ENCODE measurements around the gene MAP1LC3B. TPM values are rescaled to one million over a fixed set of nuclear protein-coding genes. Genes with fewer than 3 reads are reported as not detected.

The MAP1LC3B gene
- total RNA-seq, 2 donors from 2014 or later: 57.3 to 69.1 TPM

DNA sequence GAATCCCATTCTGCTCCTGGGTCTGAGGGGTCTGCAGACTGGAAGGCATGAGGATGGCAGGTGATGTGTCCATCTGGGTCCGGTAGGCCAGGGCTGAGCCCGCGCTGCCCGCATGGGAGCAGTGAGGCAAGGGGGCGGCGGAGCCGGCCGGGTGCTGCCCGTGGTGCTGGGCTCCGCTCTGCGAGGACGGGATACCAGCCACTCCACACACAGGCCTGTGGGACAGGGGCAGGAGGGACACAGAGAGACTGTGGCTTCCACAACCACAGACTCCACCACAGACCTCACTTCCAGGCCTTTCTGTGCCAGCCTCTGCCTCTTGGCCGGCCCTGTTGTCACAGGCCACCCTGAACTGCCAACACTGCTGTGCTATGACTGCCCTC lies 25.4 kb downstream of the MAP1LC3B start:
- no peak for ATAC-seq (replicated peaks)
- H3K27me3 Mint-ChIP-seq: no peaks in the 10 kb centered on the region
- peaks cover 50% of the 10 kb centered on the region for H3K36me3 Mint-ChIP-seq (ENCODE audit: low read depth)
- H3K4me3 Mint-ChIP-seq: no peak overlapping the region
- no peak overlapping the region for H3K27ac Mint-ChIP-seq
- H3K4me1 Mint-ChIP-seq: no peaks in the 10 kb centered on the region
- no peaks in the 10 kb centered on the region for H3K9me3 Mint-ChIP-seq

- H3K4me3 Mint-ChIP-seq: no peak overlapping the region
- H3K27ac Mint-ChIP-seq: no peak overlapping the region
- no peaks in the 10 kb centered on the region for H3K9me3 Mint-ChIP-seq
- no peaks in the 10 kb centered on the region for H3K4me1 Mint-ChIP-seq
- ATAC-seq (replicated peaks): no peak
- H3K36me3 Mint-ChIP-seq (ENCODE audit: low read depth): peaks cover 50% of the 10 kb centered on the region
- H3K27me3 Mint-ChIP-seq: no peaks in the 10 kb centered on the region
Observed at GRCh38 chr16:87418216-87418615, 26.1 kb downstream of the MAP1LC3B start.

DNA sequence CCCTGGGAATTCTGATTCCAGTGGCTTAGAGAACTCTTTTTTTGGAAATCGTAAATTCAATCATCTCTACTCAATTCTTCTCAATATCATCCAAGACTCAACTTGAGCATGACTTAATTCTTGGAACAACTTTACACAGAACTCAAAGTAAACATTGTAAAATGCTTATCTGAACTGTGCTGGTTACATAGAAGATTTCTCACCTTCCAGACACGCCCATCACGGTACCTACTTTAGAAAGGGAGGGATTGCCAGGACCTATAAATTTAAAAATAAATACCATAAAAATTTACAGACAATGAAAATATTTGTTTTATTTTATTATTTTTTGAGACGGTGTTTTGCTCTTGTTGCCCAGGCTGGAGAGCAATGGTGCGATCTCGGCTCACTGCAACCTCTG lies 26.5 kb downstream of the MAP1LC3B start:
- H3K36me3 Mint-ChIP-seq (ENCODE audit: low read depth): peaks cover 49% of the 10 kb centered on the region
- no peaks in the 10 kb centered on the region for H3K4me1 Mint-ChIP-seq
- H3K4me3 Mint-ChIP-seq: no peak overlapping the region
- H3K27ac Mint-ChIP-seq: no peak overlapping the region
- no peaks in the 10 kb centered on the region for H3K9me3 Mint-ChIP-seq
- H3K27me3 Mint-ChIP-seq: no peaks in the 10 kb centered on the region
- ATAC-seq (replicated peaks): no peak

DNA sequence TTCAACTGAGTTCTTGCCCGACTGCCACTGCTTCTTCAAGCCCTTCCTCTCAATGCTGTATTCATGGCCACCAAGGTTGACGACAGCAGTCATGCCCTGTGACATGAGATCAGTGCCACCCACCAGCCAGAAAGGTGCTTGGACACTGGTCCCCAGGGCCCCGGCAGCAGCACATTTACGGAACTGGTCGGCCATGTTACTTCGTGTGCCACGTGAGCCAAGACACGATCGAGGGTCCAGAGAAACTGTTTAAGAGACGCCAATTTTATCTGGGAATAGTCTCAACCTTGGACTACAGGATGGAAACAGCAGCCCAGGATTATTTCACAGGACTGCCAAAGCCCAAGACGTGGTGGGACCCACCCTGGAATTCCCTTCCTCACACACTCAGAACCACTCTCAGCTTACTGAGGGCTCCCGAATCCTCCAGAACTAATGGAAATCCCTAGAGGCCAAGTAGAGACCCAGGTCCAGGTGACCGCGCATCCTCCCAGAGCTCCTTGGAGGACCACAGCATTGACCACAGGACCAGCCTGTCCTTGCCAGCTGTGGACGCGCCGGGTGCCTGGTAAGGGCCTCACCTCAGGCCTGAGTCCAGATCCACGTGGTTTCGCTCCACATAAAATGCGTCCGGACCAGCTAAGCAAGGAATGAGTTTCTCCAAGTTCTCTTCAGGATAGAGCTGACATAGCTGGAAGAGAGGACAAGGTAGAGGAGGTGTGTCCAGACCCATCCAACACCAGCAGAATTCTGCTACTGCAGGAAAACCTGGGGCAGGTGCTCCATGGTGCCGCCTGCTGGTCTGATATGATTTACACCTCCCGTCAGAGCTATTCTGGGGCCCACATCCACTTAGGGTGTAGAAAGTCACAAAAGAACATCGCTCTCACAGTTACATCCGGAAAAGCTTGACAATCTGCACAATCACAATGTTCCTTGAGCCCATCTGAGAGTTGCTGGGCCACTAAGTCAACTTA lies 28.2 kb downstream of the MAP1LC3B start:
- H3K27ac Mint-ChIP-seq: no peak overlapping the region
- H3K9me3 Mint-ChIP-seq: no peaks in the 10 kb centered on the region
- no peaks in the 10 kb centered on the region for H3K27me3 Mint-ChIP-seq
- peaks cover 54% of the 10 kb centered on the region for H3K36me3 Mint-ChIP-seq (ENCODE audit: low read depth)
- no peak for ATAC-seq (replicated peaks)
- H3K4me3 Mint-ChIP-seq: no peak overlapping the region
- no peaks in the 10 kb centered on the region for H3K4me1 Mint-ChIP-seq

DNA sequence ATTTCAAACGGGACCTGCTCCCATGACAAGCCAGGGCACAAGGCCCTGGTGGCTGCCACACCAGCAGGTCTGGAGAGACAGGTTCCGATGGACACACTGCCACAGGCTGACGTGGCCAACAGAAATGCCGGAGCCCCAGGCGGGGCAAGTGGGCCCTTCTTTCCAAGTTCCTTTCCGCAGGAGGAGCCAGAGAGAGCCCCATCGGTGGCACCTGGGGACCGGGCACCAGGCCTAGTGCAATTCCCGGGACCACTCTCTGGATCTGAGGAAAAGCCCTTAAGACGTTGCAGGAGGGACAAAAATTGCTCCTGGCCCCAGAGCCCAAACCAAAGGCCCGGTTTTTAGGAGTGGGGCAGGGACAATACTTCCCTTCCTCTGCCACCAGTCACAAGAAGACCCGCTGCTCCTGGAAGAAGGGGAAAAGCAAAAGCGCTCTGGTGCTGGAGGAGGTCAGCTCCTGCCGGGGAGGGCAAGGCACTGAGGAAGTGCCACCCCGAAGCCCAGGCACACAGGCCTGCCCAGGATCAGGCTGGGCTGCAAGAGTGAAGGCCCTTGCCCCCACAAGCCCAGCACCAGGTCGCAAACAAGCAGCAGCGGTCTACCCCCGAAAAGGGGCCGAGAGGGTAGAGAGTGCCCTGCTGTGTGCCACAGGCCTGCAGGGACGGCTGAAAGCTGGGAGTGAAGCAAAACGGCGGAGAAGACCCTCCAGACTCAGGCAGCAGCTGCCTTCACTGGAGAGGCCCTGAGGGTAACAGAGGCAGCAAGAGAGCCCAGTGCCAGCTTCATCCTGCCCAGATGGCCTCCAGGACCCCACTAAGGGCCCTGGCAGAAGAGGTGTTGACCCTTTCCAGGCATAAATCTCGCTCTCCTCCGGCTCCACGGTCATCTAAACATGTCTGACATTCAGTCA lies 29.1 kb downstream of the MAP1LC3B start:
- Mint-ChIP-seq H3K4me3 (no peak overlapping the region), H3K4me1 (peaks cover 6% of the 10 kb centered on the region), H3K9me3 (no peaks in the 10 kb centered on the region), H3K27me3 (no peaks in the 10 kb centered on the region), H3K27ac (no peak overlapping the region), H3K36me3 (ENCODE audit: low read depth) (peaks cover 47% of the 10 kb centered on the region)
- no peak for ATAC-seq (replicated peaks)

DNA sequence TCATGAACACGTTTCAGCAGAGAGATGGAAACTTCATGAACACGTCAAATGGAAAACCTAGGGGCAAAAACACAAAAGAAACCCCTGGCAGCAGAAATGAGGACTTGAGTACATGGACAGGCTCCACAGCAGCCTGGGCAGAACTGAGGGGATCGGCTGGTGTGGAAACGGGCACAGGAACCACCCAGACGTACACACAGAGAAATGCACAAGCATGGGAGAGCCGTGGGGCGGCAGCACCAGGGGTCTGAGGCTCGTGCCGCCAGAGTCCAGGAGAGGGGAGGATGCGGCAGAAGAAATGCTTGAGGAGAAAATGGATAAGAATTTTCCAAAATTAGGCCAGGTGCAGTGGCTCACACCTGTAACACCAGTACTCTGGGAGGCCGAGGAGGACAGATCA lies 30.0 kb downstream of the MAP1LC3B start:
- H3K4me1 Mint-ChIP-seq: peaks cover 6% of the 10 kb centered on the region
- H3K27ac Mint-ChIP-seq: no peak overlapping the region
- H3K27me3 Mint-ChIP-seq: no peaks in the 10 kb centered on the region
- ATAC-seq (replicated peaks): no peak
- H3K4me3 Mint-ChIP-seq: no peak overlapping the region
- peaks cover 47% of the 10 kb centered on the region for H3K36me3 Mint-ChIP-seq (ENCODE audit: low read depth)
- no peaks in the 10 kb centered on the region for H3K9me3 Mint-ChIP-seq

DNA sequence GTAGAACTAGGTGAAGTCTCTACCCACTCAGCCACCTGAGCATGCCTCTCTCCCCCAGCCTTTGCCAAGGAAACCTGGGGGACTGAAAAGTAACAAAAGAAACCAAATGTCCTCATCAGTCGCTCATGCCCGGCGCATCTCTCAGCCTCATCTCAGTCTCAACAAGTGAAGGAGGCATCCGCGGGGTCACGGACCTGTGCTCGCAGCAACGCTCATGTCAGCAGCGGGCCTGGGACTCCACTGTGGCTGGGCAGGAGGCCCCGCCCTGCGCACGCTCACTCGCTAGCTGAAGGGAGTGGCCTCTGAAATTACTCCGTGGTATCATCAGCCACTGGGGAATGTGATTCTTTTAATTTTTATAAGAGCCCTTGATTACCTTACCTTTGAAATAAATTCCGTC lies 31.3 kb downstream of the MAP1LC3B start:
- ATAC-seq (replicated peaks): no peak
- Mint-ChIP-seq H3K27me3 (no peaks in the 10 kb centered on the region), H3K4me3 (no peak overlapping the region), H3K27ac (no peak overlapping the region), H3K36me3 (ENCODE audit: low read depth) (peaks cover 44% of the 10 kb centered on the region), H3K9me3 (no peaks in the 10 kb centered on the region), H3K4me1 (peaks cover 6% of the 10 kb centered on the region)

GRCh38 chr16:87424266-87424665 lies 32.1 kb downstream of the MAP1LC3B start:
- Mint-ChIP-seq H3K4me3 (no peak overlapping the region), H3K4me1 (peaks cover 6% of the 10 kb centered on the region), H3K27me3 (no peaks in the 10 kb centered on the region), H3K9me3 (no peaks in the 10 kb centered on the region), H3K27ac (no peak overlapping the region), H3K36me3 (ENCODE audit: low read depth) (peaks cover 42% of the 10 kb centered on the region)
- no peak for ATAC-seq (replicated peaks)

DNA sequence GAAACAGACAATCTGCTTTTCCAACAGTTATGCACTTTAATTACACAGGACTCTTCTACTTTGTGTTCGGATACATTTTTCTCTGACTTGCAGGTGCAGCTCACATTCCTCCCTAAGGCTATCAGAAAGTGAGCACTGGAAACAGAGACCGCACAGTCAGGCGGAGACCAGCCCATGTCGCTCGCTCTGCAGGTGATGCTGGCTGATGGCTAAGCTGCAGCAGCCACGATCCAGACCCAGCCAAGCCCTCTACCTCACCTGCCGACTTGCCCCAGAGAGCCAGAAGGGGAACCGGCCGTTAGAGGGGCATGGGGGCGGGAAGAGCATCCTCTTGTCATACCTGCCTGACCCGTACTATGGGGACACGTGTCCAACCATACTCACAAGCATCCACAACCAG lies 33.8 kb downstream of the MAP1LC3B start:
- no peak for ATAC-seq (replicated peaks)
- H3K4me1 Mint-ChIP-seq: peaks cover 6% of the 10 kb centered on the region
- H3K9me3 Mint-ChIP-seq: no peaks in the 10 kb centered on the region
- H3K36me3 Mint-ChIP-seq (ENCODE audit: low read depth): peaks cover 38% of the 10 kb centered on the region
- H3K4me3 Mint-ChIP-seq: no peak overlapping the region
- no peaks in the 10 kb centered on the region for H3K27me3 Mint-ChIP-seq
- H3K27ac Mint-ChIP-seq: no peak overlapping the region

DNA sequence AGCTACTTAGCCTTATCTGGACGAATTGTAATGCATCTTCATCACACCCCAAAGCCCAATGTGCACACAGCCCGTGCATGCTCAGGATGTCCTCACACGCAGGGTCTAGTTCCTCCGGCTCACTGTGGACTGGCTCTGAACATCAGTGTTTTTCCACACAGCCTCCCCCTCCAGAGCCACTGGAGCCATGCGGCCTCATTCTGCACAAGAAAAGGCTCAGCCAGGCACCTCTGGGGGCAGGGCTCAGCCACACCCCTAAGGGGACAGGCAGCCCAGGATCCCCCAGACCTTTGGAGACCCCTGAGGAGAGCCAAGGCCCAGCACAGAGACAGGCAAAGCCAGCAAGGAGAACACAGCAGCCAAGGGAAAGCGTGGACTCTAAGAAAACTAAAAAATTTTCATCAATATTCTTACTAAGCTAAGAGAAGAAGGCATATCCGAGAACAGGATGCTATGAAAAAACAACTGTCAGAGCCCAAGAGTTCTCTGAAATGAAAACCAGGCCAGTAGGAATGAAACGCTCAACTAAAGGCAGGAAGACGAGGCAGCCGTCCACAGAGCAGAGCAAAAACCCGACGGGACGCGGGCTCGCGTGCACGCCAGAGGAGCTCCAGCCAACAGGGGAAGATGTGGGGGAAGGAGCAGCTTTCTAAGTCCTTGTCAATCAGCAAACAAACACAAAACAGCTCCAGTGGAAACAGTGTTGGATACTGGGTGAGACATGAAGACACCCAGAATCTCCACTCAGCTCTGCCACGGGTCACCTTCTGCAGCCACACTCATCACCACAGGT lies 34.5 kb downstream of the MAP1LC3B start:
- Mint-ChIP-seq H3K27ac (no peak overlapping the region), H3K9me3 (no peaks in the 10 kb centered on the region), H3K4me1 (peaks cover 6% of the 10 kb centered on the region), H3K27me3 (no peaks in the 10 kb centered on the region), H3K36me3 (ENCODE audit: low read depth) (peaks cover 36% of the 10 kb centered on the region), H3K4me3 (no peak overlapping the region)
- no peak for ATAC-seq (replicated peaks)

- peaks cover 6% of the 10 kb centered on the region for H3K4me1 Mint-ChIP-seq
- ATAC-seq (replicated peaks): no peak
- no peaks in the 10 kb centered on the region for H3K27me3 Mint-ChIP-seq
- peaks cover 17% of the 10 kb centered on the region for H3K36me3 Mint-ChIP-seq (ENCODE audit: low read depth)
- H3K4me3 Mint-ChIP-seq: no peak overlapping the region
- no peaks in the 10 kb centered on the region for H3K9me3 Mint-ChIP-seq
- H3K27ac Mint-ChIP-seq: no peak overlapping the region
Observed at GRCh38 chr16:87431926-87432325, 39.8 kb downstream of the MAP1LC3B start.

DNA sequence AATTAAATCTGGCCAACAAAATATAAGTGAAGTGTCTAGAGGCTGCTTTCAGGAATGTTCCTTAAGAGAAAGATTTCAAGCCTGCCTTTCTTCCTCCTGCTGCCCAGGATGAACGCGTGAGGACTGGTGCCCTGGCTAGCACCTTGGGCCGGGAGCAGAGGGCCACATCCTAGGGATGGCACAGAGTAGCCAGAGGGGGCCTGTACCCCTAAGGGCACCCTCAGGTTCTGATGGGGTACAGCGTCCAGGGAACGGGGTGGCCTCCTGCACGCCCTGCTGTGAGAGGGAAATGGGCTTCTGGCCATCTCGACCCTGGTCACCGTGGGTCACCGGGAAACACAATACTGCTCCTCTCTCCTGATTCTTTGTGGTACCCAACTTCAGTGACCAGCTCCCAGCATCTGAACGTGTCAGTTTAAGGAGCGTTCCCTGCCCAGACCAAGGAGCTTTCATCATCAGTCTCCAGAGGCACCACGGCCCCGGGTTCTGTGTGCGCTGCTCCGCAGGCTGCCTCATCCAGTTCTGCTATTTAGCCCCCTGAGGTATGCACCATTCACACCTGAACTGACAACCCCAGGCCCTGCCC lies 40.3 kb downstream of the MAP1LC3B start:
- Mint-ChIP-seq H3K9me3 (no peaks in the 10 kb centered on the region), H3K27me3 (no peaks in the 10 kb centered on the region), H3K4me3 (no peak overlapping the region), H3K36me3 (ENCODE audit: low read depth) (peaks cover 17% of the 10 kb centered on the region), H3K27ac (no peak overlapping the region), H3K4me1 (peaks cover 6% of the 10 kb centered on the region)
- ATAC-seq (replicated peaks): no peak

DNA sequence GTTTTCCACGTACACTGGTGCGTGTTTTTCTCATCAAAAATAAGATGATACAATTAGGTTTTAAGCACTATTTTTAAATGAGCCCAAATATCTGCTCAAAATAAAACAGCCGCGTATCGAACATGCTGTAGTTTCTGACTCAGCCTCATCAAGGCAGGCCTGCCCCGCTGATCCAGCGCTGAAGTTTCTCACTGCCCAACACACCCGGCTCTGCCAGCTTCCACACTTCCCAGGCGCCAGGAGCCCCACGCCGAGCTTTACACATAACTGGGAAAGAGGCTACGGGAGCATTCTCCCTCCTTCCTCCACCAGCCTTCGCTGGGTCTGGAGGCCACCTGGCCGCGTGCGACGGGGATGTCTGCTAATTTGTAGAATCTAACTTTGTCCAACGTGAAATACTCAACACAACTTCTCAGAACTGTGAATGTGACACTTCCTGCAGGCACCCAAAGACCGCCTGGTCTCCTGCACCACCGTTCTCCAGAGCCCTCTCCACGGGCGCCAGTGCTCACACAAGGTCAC lies 42.1 kb downstream of the MAP1LC3B start:
- Mint-ChIP-seq H3K36me3 (ENCODE audit: low read depth) (peaks cover 17% of the 10 kb centered on the region), H3K27me3 (no peaks in the 10 kb centered on the region), H3K4me1 (peaks cover 6% of the 10 kb centered on the region), H3K27ac (no peak overlapping the region), H3K4me3 (no peak overlapping the region), H3K9me3 (no peaks in the 10 kb centered on the region)
- ATAC-seq (replicated peaks): no peak
